Karpas-422 (cell line): Measurements from ENCODE around the gene SLC6A8. TPM values are rescaled to one million over a fixed set of nuclear protein-coding genes. Genes with fewer than 3 reads are reported as not detected.
"Not testable (repeated sequence)": the region's sequence is repeated elsewhere in the genome, so short reads cannot be mapped to it uniquely, and the experiment has no call there.

Source experiments
- DNase-seq: peaks from one replicate; pipeline ENCODE4 v3.0.0-alpha.2; 2015
- H2AFZ ChIP-seq: fragments of 200-600 bp; sonication (generic); 2 replicates; pipeline ENCODE4 v1.6.1; 2014; ENCODE audit warnings: antibody characterized with exemption, low read length, mixed read lengths
- H3K27ac ChIP-seq: fragments of 200-600 bp; sonication (generic); 2 replicates; pipeline ENCODE4 v1.5.1; 2014; ENCODE audit warnings: mild to moderate bottlenecking, low read length, moderate library complexity
- H3K27me3 ChIP-seq: fragments of 200-600 bp; sonication (generic); 2 replicates; pipeline ENCODE4 v1.6.1; 2014; ENCODE audit warnings: low read length, mixed read lengths
- H3K36me3 ChIP-seq: fragments of 200-600 bp; sonication (generic); 2 replicates; pipeline ENCODE4 v1.6.1; 2014; ENCODE audit warnings: low read length, mixed read lengths; ENCODE audit not compliant: insufficient read depth
- H3K4me1 ChIP-seq: fragments of 200-600 bp; sonication (generic); 2 replicates; pipeline ENCODE4 v1.6.1; 2014; ENCODE audit warnings: mild to moderate bottlenecking, low read length, mixed read lengths
- H3K4me2 ChIP-seq: fragments of 200-600 bp; sonication (generic); 2 replicates; pipeline ENCODE4 v1.6.1; 2014; ENCODE audit warnings: low read length, low read depth, mild to moderate bottlenecking; ENCODE audit not compliant: poor library complexity, severe bottlenecking
- H3K4me3 ChIP-seq: fragments of 200-600 bp; sonication (generic); 2 replicates; pipeline ENCODE4 v1.5.1; 2014; ENCODE audit warnings: mild to moderate bottlenecking, antibody characterized with exemption, low read length, mixed read lengths
- H3K79me2 ChIP-seq: fragments of 200-600 bp; sonication (generic); 2 replicates; pipeline ENCODE4 v1.6.1; 2014; ENCODE audit warnings: mild to moderate bottlenecking, low read length, mixed read lengths
- H3K9ac ChIP-seq: fragments of 200-600 bp; sonication (generic); 2 replicates; pipeline ENCODE4 v1.6.0; 2014; ENCODE audit warnings: low read length
- H3K9me2 ChIP-seq: fragments of 200-600 bp; sonication (generic), shearing (Covaris generic); replicated peaks from 2 replicates; pipeline ENCODE4 v1.6.0; 2014; ENCODE audit warnings: mild to moderate bottlenecking, low read length, moderate library complexity; ENCODE audit not compliant: insufficient read depth
- H3K9me3 ChIP-seq: fragments of 300-700, 200-600 bp; sonication (generic); 2 replicates; pipeline ENCODE4 v1.6.1; 2014; ENCODE audit warnings: low read length, mixed read lengths
- H4K20me1 ChIP-seq: fragments of 200-600 bp; sonication (generic); 2 replicates; pipeline ENCODE4 v1.6.1; 2014; ENCODE audit warnings: mild to moderate bottlenecking, antibody characterized with exemption, low read length, low read depth; ENCODE audit not compliant: insufficient read depth
- total RNA-seq: library from RNA; depleted of rRNA; stranded (reverse); fragments of >200 nt; shearing (Covaris generic); gene quantifications from 2 replicates; pipeline ENCODE4 v1.2.3, GENCODE V29; 2014; ENCODE audit warnings: low replicate concordance

SLC6A8 gene
- total RNA-seq, 1 experiment from 2014 or later, result not detected

DNA sequence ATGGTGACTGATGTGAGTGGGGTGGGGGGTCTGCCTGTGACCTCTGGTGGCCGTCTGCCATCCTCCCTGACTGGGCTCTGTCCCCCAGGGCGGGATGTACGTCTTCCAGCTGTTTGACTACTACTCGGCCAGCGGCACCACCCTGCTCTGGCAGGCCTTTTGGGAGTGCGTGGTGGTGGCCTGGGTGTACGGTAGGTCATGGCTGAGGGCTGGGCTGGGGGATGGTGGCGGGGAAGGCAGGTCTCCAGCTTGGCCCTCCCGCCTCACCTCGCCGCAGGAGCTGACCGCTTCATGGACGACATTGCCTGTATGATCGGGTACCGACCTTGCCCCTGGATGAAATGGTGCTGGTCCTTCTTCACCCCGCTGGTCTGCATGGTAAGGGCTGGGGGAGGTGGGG is 6.5 kb downstream of the SLC6A8 start:
- not testable (repeated sequence) for H2AFZ ChIP-seq, H3K4me3 ChIP-seq, H3K27me3 ChIP-seq, H4K20me1 ChIP-seq, H3K36me3 ChIP-seq, H3K27ac ChIP-seq, H3K9me2 ChIP-seq, H3K4me1 ChIP-seq, H3K4me2 ChIP-seq, H3K9ac ChIP-seq, H3K79me2 ChIP-seq, DNase-seq, H3K9me3 ChIP-seq

DNA sequence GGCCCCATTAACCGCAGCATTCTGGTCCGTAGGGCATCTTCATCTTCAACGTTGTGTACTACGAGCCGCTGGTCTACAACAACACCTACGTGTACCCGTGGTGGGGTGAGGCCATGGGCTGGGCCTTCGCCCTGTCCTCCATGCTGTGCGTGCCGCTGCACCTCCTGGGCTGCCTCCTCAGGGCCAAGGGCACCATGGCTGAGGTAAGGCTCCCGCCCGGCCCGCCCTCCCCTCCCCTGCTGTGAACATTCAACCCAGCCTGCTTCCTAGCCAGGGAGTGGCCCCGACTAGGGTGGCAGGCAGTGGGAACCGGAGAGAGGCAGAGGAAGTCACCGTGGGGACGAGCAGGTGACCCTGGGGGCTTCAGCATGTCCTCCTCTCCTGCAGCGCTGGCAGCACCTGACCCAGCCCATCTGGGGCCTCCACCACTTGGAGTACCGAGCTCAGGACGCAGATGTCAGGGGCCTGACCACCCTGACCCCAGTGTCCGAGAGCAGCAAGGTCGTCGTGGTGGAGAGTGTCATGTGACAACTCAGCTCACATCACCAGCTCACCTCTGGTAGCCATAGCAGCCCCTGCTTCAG is 7.1 kb downstream of the SLC6A8 start:
- H3K79me2 ChIP-seq, result no peaks in the 10 kb centered on the region
- H3K4me1 ChIP-seq, result peaks cover 8% of the 10 kb centered on the region
- no peaks in the 10 kb centered on the region for H3K9me3 ChIP-seq
- no peak for DNase-seq
- H3K36me3 ChIP-seq, result no peaks in the 10 kb centered on the region
- H3K4me2 ChIP-seq, result no peak overlapping the region
- H2AFZ ChIP-seq, result no peak overlapping the region
- H3K9me2 ChIP-seq, result no peaks in the 10 kb centered on the region
- no peaks in the 10 kb centered on the region for H3K27me3 ChIP-seq
- H4K20me1 ChIP-seq, result no peaks in the 10 kb centered on the region
- no peak overlapping the region for H3K27ac ChIP-seq
- no peak overlapping the region for H3K9ac ChIP-seq
- no peak overlapping the region for H3K4me3 ChIP-seq

DNA sequence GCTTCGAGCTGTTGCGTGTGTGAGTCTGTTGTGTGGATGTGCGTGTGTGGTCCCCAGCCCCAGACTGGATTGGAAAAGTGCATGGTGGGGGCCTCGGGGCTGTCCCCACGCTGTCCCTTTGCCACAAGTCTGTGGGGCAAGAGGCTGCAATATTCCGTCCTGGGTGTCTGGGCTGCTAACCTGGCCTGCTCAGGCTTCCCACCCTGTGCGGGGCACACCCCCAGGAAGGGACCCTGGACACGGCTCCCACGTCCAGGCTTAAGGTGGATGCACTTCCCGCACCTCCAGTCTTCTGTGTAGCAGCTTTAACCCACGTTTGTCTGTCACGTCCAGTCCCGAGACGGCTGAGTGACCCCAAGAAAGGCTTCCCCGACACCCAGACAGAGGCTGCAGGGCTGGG is 8.4 kb downstream of the SLC6A8 start:
- no peaks in the 10 kb centered on the region for H3K27me3 ChIP-seq
- no peak overlapping the region for H3K4me3 ChIP-seq
- no peak overlapping the region for H3K27ac ChIP-seq
- no peaks in the 10 kb centered on the region for H3K79me2 ChIP-seq
- H3K9ac ChIP-seq, result no peak overlapping the region
- no peak for DNase-seq
- H2AFZ ChIP-seq, result no peak overlapping the region
- H3K9me2 ChIP-seq, result no peaks in the 10 kb centered on the region
- H3K36me3 ChIP-seq, result no peaks in the 10 kb centered on the region
- no peak overlapping the region for H3K4me2 ChIP-seq
- no peaks in the 10 kb centered on the region for H4K20me1 ChIP-seq
- peaks cover 8% of the 10 kb centered on the region for H3K4me1 ChIP-seq
- H3K9me3 ChIP-seq, result no peaks in the 10 kb centered on the region

DNA sequence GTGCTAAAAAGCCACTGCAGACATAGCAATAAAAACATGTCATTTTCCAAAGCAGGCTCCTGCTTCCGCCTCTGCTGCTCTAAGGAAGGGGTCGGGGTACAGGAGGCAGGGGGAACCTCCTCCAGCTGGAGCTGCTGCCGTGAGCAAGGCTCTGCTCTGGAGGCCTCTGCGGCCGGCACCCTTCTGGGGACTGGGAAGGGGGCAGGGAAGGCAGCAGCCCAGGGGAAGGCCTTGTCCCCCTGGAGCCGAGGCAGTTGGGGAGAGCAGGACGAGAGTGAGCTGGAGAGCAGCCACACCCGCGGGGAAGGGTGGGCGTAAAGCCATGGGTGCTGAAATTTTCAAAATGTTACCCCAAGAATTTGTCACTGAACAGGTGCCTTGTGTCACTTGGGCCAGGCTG is 8.8 kb downstream of the SLC6A8 start:
- not testable (repeated sequence) for H3K79me2 ChIP-seq, H3K27me3 ChIP-seq, H3K9me2 ChIP-seq, H3K4me3 ChIP-seq, H3K27ac ChIP-seq, H3K4me1 ChIP-seq, H4K20me1 ChIP-seq, H2AFZ ChIP-seq, DNase-seq, H3K36me3 ChIP-seq, H3K4me2 ChIP-seq, H3K9ac ChIP-seq, H3K9me3 ChIP-seq

DNA sequence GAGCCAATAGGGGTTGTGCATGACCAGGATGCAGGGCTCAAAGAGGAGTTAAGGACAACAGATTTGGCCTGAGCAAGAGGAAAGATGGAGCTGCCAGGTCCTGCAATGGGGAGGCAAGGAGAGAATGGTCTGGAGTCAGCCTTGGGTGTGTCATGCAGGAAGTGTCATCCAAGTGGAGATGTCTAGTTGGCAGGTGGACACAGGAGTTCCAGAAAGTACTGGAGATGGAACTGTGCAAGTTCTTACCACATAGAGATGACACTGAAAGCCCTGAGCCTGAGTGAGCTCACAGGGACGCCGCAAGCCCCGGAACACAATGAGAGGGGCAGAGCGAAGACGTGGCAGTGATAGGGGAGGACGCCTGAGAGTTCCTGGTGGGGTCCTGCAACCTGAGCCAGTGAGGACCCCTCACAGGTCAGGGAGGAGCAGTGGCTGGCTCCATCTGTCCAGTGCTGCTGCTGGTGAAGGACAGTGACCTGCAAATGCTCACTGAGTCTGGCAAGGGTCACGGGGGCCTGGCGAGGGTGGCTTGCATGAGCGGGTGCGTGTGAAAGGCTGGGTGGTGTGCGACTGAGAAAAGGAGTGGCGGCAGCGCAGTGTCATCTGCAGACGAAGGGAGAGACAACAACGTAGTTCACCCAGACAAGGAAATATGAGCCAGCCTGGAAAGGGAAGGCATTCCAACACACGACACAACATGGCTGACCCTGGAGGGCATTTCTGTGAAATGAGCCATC is 9.4 kb downstream of the SLC6A8 start:
- H3K9me3 ChIP-seq, H3K9ac ChIP-seq, H3K9me2 ChIP-seq, H4K20me1 ChIP-seq, H3K4me3 ChIP-seq, H2AFZ ChIP-seq, H3K27ac ChIP-seq, DNase-seq, H3K4me2 ChIP-seq, H3K4me1 ChIP-seq, H3K27me3 ChIP-seq, H3K79me2 ChIP-seq, H3K36me3 ChIP-seq: not testable (repeated sequence)

DNA sequence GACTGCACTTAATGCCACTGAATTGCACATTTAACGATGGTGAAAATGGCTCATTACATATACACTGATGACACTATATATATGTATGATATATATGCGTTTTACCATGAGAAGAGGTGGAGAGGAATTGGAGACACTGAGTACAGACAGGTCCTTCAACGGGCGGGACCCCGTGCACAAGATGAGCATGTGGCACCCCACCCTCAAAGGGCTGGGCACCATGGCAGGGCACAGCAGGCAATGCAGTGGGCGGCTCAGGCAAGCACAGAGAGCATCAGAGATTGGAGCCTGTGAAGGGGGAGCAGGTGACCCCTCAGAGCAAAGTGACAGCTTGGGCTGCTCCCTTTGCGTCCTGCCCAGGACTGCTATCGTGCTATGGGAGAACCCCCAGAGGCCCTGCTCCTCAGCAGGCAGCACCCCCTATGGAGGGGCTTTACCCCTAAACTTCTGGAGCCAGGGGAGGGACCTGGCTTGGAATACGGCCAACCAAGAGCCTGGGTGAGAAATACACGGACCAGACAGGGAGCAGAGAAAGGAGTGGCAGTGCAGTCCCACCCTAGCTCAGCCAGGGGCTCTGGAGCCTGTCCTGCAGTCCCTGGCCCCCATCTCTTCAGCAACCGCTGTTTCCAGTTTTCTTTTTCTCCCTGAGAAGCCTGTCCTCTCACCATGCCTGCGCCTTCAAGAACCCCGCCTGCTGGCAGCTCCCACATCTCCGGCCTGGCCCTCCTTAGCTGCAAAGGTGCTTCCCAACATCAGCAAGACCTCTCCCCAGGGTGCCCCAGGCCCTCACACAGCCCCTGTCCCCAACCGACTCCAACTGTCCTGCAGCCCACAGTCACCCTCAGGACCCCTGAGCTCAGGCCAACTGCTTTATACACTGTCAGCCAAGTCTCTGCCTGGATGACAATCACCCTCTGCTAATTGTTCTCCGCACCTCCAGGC is 10.5 kb downstream of the SLC6A8 start:
- H2AFZ ChIP-seq, result no peak overlapping the region
- no peak overlapping the region for H3K9ac ChIP-seq
- no peak for DNase-seq
- H3K27me3 ChIP-seq, result no peaks in the 10 kb centered on the region
- H3K4me3 ChIP-seq, result no peak overlapping the region
- no peaks in the 10 kb centered on the region for H3K36me3 ChIP-seq
- no peaks in the 10 kb centered on the region for H4K20me1 ChIP-seq
- no peak overlapping the region for H3K27ac ChIP-seq
- no peaks in the 10 kb centered on the region for H3K9me3 ChIP-seq
- no peaks in the 10 kb centered on the region for H3K4me1 ChIP-seq
- no peaks in the 10 kb centered on the region for H3K79me2 ChIP-seq
- no peak overlapping the region for H3K4me2 ChIP-seq
- H3K9me2 ChIP-seq, result no peaks in the 10 kb centered on the region

DNA sequence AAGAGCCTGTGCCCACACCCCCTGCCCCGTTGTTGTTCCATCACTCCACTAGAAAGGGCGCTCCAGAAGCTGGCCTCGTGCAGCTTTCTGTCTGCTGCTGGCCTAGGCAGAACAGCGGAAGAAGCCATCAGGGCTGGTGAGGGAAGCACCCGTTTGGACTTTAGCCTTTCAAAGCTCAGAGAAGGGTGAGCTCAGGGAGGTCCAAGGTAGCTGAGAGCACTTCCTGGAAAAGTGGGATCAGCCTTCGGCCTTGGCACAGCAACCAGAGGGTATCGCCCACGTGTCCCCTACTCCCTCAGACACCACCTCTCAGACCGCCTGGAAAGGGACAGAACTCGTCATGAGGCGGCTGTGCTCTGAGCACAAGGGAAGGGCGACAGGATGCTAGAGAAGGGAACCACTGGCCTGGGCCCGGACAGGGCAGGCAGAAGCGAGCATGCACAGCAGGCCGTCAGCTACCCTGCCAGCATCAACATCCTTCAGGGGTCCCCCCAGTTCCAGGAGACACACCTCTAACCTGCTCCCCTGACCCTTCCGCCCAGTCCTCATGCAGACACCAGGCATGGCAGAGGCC is 11.6 kb downstream of the SLC6A8 start:
- not testable (repeated sequence) for H4K20me1 ChIP-seq, H3K9ac ChIP-seq, H3K9me2 ChIP-seq, H3K27me3 ChIP-seq, H3K4me1 ChIP-seq, H2AFZ ChIP-seq, H3K79me2 ChIP-seq, H3K36me3 ChIP-seq, H3K27ac ChIP-seq, DNase-seq, H3K4me2 ChIP-seq, H3K4me3 ChIP-seq, H3K9me3 ChIP-seq

DNA sequence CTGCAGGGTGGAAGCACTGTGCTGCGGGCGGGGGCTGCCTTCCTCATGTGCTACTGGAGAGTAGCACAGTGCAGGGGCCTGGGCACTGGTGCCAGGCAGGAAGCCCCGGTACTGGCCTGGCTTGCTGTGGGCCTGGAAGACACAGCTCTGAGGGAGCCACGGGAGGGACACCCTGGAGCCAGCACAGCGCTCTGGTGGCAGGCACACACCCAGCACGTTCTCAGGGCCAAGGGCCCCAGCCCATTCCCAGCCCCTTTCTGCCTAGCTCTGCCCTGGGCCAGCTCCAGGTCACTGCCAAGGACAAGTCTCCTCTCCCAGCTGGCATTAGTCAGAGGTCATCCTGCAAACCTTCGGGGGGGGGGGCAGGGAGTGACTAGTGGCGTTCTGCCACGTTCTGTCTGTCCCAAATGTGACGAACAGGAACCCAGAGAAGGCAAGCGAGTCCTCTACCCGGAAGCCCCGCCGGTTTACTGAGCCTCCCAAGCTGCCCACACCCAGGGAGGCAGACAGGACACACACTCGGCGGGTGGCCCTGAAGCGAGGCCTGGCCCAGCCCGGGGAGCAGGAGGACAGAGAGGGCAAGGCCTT is 12.2 kb downstream of the SLC6A8 start:
- not testable (repeated sequence) for H3K36me3 ChIP-seq, H4K20me1 ChIP-seq, H3K4me2 ChIP-seq, H3K4me1 ChIP-seq, H3K79me2 ChIP-seq, H3K27ac ChIP-seq, H2AFZ ChIP-seq, H3K9ac ChIP-seq, H3K4me3 ChIP-seq, DNase-seq, H3K9me2 ChIP-seq, H3K27me3 ChIP-seq, H3K9me3 ChIP-seq
